HFF-Myc (cell line): ENCODE measurements around the gene SGPL1.

Experiments used
- DNase-seq: peaks from one replicate; pipeline ENCODE4 v3.0.0-alpha.2; 2011; ENCODE audit warnings: low read depth; ENCODE audit errors: extremely low read depth
- H3K4me3 ChIP-seq: replicated peaks from 2 replicates; pipeline ENCODE4 v1.5.1; 2011; ENCODE audit warnings: low read depth, mild to moderate bottlenecking, control low read depth, low read length
- TF ChIP-seq, protein P1 (sequence below): IDR thresholded peaks from 2 replicates; pipeline ENCODE4 v1.5.1; 2012; ENCODE audit warnings: mild to moderate bottlenecking, low read depth, low read length, control low read depth; ENCODE audit errors: missing control alignments

Gene SGPL1

DNA sequence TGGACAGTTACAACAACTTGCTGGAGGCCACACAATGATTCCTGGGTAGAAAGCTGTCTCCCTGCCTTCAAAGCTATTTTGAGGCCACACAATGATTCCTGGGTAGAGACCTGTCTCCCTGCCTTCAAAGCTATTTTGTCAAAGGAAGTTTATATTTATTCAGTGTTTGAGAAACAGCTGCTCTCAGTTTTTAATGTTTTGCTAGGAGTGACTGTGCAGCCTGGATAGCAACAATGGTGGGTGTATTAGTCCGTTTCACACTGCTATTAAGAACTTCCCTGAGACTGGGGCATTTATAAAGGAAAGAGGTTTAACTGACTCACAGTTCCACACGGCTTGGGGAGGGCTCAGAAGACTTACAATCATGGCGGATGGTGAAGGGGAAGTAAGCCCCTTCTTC lies 3.9 kb upstream of the SGPL1 start:
- TF ChIP-seq, protein P1, sequence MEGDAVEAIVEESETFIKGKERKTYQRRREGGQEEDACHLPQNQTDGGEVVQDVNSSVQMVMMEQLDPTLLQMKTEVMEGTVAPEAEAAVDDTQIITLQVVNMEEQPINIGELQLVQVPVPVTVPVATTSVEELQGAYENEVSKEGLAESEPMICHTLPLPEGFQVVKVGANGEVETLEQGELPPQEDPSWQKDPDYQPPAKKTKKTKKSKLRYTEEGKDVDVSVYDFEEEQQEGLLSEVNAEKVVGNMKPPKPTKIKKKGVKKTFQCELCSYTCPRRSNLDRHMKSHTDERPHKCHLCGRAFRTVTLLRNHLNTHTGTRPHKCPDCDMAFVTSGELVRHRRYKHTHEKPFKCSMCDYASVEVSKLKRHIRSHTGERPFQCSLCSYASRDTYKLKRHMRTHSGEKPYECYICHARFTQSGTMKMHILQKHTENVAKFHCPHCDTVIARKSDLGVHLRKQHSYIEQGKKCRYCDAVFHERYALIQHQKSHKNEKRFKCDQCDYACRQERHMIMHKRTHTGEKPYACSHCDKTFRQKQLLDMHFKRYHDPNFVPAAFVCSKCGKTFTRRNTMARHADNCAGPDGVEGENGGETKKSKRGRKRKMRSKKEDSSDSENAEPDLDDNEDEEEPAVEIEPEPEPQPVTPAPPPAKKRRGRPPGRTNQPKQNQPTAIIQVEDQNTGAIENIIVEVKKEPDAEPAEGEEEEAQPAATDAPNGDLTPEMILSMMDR, result no peak
- DNase-seq, result no peak
- H3K4me3 ChIP-seq, result no peak overlapping the region

DNA sequence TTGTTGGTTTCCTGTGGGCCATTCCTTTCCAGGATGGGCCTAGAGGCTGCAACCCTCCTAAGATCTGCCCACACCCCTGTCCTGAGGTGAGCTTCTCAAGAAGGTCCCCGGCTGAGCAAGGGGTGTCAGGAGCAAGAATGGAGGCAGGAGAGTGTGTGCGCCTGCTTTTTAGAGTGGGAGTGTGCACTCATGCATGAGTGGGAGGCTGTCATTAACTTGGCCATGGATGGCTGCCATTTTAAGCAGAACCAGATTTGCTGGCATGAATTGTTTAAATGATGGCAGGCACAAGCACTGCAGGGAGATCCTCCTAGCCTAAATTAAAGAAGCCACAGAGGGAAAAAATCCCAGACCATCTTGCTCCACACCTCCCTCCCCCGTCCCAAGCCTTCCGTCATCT lies 2.9 kb upstream of the SGPL1 start:
- no peak for DNase-seq
- TF ChIP-seq, protein P1, result no peak
- no peak overlapping the region for H3K4me3 ChIP-seq

DNA sequence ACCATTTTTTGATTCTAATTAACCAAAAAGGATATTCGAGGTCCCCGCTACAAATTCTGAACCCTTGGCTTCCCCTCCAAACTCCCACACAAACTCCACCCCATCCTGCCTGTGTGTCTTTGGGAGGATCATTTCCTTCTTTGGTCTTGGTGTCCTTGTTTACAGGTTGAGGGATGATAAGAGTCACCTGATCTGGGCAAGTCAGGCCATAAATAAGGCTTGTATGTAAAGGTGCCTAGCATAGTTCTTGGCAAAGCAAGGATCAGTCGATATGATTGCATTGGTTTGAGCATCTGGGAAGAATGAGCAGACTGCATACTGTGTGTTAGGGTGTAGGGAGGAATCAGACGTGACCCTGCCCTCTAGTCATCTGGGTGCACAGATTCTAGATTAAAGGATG lies 1.6 kb upstream of the SGPL1 start:
- no peak overlapping the region for H3K4me3 ChIP-seq

DNA sequence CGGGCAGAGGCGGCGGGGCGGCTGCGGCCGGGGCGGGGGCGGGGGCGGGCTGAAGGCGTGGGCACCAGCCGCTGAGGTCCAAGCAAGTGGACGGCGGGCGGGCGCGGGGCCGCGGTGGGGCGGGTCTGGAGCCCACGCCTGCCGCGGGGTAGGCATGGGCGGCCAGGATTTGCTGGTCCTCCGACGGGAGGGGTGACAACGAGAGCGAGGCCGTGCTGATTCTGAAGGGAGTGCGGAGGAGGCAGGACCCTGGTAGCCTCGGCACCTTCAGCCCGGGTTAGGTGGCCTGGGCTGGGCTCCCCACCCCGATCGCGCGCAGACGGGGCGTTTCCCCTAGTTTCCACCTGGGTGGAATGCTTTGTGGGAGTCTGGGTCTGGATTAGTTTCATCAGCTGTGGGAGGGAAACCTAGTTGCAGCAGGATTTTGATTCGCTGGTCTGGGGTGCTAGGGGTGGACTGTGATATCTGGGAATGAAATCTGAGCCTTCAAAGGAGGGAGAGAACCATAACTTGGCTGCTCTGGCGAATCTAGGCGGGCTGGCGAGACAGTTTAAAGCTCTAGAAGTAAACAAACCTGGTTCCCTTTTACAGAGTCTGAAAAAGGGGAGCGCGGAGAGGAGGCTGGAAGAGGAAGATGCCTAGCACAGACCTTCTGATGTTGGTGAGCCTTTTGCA lies 609 bp downstream of the SGPL1 start:
- peak; percentile 81 for DNase-seq
- H3K4me3 ChIP-seq, result peak overlapping the region; percentile 71
- TF ChIP-seq, protein P1, result no peak

More for the DNA sequence above, 1.6 kb upstream of the SGPL1 start:
- TF ChIP-seq, protein P1, result no peak
- no peak for DNase-seq

DNA sequence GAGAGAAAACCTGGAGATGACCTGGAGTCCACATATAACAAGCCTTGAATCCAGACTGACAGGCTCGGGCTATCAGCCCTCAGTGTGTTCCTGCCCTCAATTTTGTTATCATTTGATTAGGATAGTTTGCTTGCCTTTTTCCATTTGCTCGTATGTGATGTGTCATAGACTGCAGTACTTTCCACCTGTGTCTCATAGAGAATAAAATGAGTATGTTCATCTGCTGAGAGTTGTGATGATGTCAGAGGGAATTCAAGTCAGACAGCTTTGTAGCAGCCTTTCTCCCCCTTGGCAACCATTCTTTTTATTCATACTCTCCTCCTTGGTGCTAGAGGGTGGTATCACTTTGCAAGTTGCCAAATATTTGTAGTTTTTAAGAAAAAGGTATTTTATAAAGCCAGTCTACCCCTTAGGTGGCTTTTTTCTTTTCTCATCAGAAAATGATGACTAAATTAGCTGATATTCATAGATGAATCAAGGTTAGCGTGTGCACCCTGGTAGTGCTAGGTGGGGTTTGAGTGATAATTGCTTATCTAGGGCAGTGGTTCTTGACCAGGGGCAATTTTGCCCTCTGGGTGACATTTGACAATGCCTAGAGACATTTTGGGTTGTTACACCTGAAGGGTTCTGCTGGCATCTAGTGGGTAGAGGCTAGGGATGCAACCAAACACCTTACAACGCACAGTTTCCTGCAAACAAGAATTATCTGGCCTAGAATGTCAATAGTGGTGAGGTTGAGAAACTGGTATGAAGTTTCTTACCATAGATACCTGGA lies 5.4 kb downstream of the SGPL1 start:
- TF ChIP-seq, protein P1, result no peak
- no peak overlapping the region for H3K4me3 ChIP-seq
- DNase-seq, result no peak

DNA sequence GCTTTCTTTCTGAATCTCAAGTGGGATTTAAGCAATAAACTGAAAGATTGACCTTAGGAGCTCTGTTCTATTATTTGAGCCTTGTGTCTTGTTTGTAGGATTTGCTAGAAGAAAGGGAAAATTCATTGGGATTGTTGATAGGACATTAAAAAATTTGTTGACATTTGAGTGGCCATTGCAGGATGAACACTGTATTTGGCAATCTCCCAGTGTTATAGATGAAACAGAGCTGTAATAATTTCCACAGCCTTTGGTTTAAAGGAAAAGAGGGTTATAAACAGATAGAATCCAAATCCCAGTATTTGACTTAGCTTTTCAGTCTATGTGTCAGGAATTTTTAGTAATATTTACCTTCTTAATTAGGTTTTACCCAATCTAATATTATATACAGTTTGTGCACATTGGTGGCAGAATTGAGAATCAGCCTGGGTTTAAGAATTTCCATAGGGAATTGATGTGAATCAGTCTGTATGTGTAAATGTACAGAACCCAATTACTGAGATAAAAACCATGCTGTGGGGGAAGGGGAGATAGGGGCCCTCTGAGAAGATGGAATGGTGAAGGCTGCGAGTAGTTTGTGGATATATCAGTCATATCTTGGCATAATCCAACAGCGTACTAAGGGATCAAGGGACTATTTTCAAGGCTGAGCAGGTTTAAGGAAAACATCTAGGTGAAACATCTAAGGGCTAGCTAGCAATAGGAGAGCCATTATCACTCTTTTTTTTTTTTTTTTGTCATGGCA lies 6.5 kb downstream of the SGPL1 start:
- H3K4me3 ChIP-seq, result no peak overlapping the region
- no peak for DNase-seq

More for the DNA sequence above, 6.5 kb downstream of the SGPL1 start:
- TF ChIP-seq, protein P1, result no peak
